ENCODE results near the gene LILRA1. TPM values are rescaled to one million over a fixed set of nuclear protein-coding genes. Genes with fewer than 3 reads are reported as not detected.
"Not testable (repeated sequence)": the region's sequence is repeated elsewhere in the genome, so short reads cannot be mapped to it uniquely, and the experiment has no call there.

LILRA1 gene
- total and polyA plus RNA-seq, 2 experiments from 2014 or later = not detected

DNA sequence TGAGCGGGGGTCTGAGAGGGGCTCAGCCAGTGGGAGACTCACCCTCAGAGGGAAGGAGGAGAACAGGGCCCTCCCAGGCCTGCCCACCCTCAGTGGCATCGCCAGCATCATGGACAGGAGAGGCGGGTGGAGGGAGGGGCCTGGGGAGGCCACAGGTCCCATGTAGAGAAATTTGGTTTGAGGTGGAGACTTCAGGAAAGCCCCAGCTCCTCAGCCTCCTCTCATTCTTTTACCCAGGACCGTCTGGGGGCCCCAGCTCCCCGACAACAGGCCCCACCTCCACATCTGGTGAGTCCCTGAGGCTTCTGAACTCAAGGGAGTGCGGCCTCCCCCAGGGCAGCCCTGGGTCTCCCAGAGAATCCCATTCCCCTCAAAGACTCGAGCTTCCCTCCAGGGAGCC is 40.0 kb downstream of the LILRA1 start:
- no peak overlapping the region for H3K27ac ChIP-seq
- DNase-seq = no peak
- no peaks in the 10 kb centered on the region for H3K9me2 ChIP-seq (ENCODE audit: insufficient read depth)
- H2AFZ ChIP-seq = no peak overlapping the region
- no peaks in the 10 kb centered on the region for H3K36me3 ChIP-seq (ENCODE audit: low read depth)
- H3K4me2 ChIP-seq (ENCODE audit: unreplicated experiment) = no peak overlapping the region
- no peaks in the 10 kb centered on the region for H3K79me2 ChIP-seq (ENCODE audit: insufficient read depth)
- in situ Hi-C loops (cut with MboI) = no loop called here
- H3K4me1 ChIP-seq (ENCODE audit: insufficient read depth) = no peaks in the 10 kb centered on the region
- no peaks in the 10 kb centered on the region for H4K20me1 ChIP-seq (ENCODE audit: insufficient read depth)
- no peaks in the 10 kb centered on the region for H3K27me3 ChIP-seq (replicated peaks; ENCODE audit: insufficient read depth)
- 19 to 29% methylated on average over 5 to 6 of the region's 7 CpGs for WGBS, 2 experiments (ENCODE audit: low coverage in 1 of 2, low lambda C conversion rate in 2 of 2, missing lambda C conversion rate in 2 of 2)
- no peaks in the 10 kb centered on the region for H3K9me3 ChIP-seq (ENCODE audit: low read depth)
- H3F3A ChIP-seq (ENCODE audit: insufficient read depth) = no peaks in the 10 kb centered on the region
- H3K4me3 ChIP-seq = no peak overlapping the region
- H3K9ac ChIP-seq = no peak overlapping the region
- TF ChIP-seq EZH2phosphoT487 (IDR thresholded peaks at IDR 0.05; ENCODE audit: insufficient read depth, low read depth) = no peak
- no peak for TF ChIP-seq EZH2 (IDR thresholded peaks at IDR 0.05; ENCODE audit: insufficient read depth, poor library complexity, severe bottlenecking)

DNA sequence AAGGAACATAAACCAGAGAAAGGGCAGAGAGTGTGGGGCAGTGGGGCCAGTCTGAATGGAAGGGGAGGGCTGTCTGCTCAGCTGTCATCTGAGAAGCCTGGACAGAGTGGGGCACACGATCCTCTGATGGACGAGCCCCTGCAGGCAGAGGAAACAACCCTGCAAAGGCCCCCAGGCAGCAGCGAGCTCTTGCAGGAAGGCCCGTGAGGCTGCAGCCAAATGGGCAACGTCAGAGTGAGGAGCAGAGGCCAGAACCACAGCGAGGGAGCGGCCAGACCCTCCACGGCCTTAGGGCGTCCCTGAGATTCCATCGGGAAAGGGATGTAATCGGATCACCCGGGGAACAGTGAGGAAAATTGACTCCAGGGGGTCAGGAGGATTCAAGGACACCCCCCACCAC is 42.6 kb downstream of the LILRA1 start:
- H4K20me1 ChIP-seq (ENCODE audit: insufficient read depth); H3K9me3 ChIP-seq (ENCODE audit: low read depth); H3K4me1 ChIP-seq (ENCODE audit: insufficient read depth); H3K27me3 ChIP-seq (replicated peaks; ENCODE audit: insufficient read depth); H3K36me3 ChIP-seq (ENCODE audit: low read depth); in situ Hi-C loops (cut with MboI); H2AFZ ChIP-seq; H3K79me2 ChIP-seq (ENCODE audit: insufficient read depth); H3K4me3 ChIP-seq; H3F3A ChIP-seq (ENCODE audit: insufficient read depth); H3K27ac ChIP-seq; DNase-seq; H3K9ac ChIP-seq; H3K4me2 ChIP-seq (ENCODE audit: unreplicated experiment); H3K9me2 ChIP-seq (ENCODE audit: insufficient read depth): not testable (repeated sequence)
- 1 to 4% methylated on average over 12 of the region's 12 CpGs for WGBS, 2 experiments (ENCODE audit: low coverage in 1 of 2, low lambda C conversion rate in 2 of 2, missing lambda C conversion rate in 2 of 2)

DNA sequence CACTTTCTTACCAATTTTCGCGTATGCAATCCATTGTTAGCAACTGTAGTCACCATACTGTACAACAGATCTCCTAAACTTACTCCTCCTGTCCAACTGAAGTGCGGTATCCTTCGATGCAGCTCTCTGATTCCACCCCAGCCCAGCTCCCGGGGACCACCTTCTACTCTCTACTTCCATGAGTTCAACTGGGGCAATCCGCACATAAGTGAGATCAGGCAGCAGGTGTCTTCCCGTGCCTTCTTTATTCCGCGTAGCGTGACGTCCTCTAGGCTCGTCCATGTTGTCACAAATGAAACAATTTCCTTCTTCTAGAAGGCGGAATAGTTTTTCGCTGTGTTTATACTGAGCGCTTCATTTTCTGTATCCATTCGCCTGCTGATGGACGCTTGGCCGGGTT is 45.3 kb downstream of the LILRA1 start:
- Histone ChIP-seq H3K4me2 (ENCODE audit: unreplicated experiment) (no peak overlapping the region), H3K36me3 (ENCODE audit: low read depth) (no peaks in the 10 kb centered on the region), H2AFZ (no peak overlapping the region), H3K9me2 (ENCODE audit: insufficient read depth) (no peaks in the 10 kb centered on the region), H3K9ac (no peak overlapping the region), H3K4me3 (no peak overlapping the region), H3K79me2 (ENCODE audit: insufficient read depth) (no peaks in the 10 kb centered on the region), H3K27me3 (replicated peaks; ENCODE audit: insufficient read depth) (no peaks in the 10 kb centered on the region), H4K20me1 (ENCODE audit: insufficient read depth) (no peaks in the 10 kb centered on the region), H3K27ac (no peak overlapping the region), H3F3A (ENCODE audit: insufficient read depth) (no peaks in the 10 kb centered on the region), H3K9me3 (ENCODE audit: low read depth) (no peaks in the 10 kb centered on the region), H3K4me1 (ENCODE audit: insufficient read depth) (no peaks in the 10 kb centered on the region)
- no peak for TF ChIP-seq EZH2 (IDR thresholded peaks at IDR 0.05; ENCODE audit: insufficient read depth, poor library complexity, severe bottlenecking)
- TF ChIP-seq EZH2phosphoT487 (IDR thresholded peaks at IDR 0.05; ENCODE audit: insufficient read depth, low read depth) = no peak
- no peak for DNase-seq
- in situ Hi-C loops (cut with MboI) = no loop called here
- 56 to 63% methylated on average over 18 of the region's 18 CpGs for WGBS, 2 experiments (ENCODE audit: low coverage in 1 of 2, low lambda C conversion rate in 2 of 2, missing lambda C conversion rate in 2 of 2)

GRCh38 chr19:54642953-54643352 is 49.5 kb downstream of the LILRA1 start:
- H3K27ac ChIP-seq; H3K36me3 ChIP-seq (ENCODE audit: low read depth); H3K9me3 ChIP-seq (ENCODE audit: low read depth); H4K20me1 ChIP-seq (ENCODE audit: insufficient read depth); H3K79me2 ChIP-seq (ENCODE audit: insufficient read depth); in situ Hi-C loops (cut with MboI); H3K9ac ChIP-seq; H3K27me3 ChIP-seq (replicated peaks; ENCODE audit: insufficient read depth); H2AFZ ChIP-seq; H3K4me1 ChIP-seq (ENCODE audit: insufficient read depth); H3K4me2 ChIP-seq (ENCODE audit: unreplicated experiment); H3K9me2 ChIP-seq (ENCODE audit: insufficient read depth); DNase-seq; H3K4me3 ChIP-seq; H3F3A ChIP-seq (ENCODE audit: insufficient read depth): not testable (repeated sequence)
- 14 to 22% methylated on average over 5 of the region's 5 CpGs for WGBS, 2 experiments (ENCODE audit: low coverage in 1 of 2, low lambda C conversion rate in 2 of 2, missing lambda C conversion rate in 2 of 2)

GRCh38 chr19:54643583-54643982 is 50.2 kb downstream of the LILRA1 start:
- DNase-seq; H3K79me2 ChIP-seq (ENCODE audit: insufficient read depth); H3K27ac ChIP-seq; H3K36me3 ChIP-seq (ENCODE audit: low read depth); H3K9me3 ChIP-seq (ENCODE audit: low read depth); H2AFZ ChIP-seq; H3K4me1 ChIP-seq (ENCODE audit: insufficient read depth); H3K9ac ChIP-seq; H3F3A ChIP-seq (ENCODE audit: insufficient read depth); H4K20me1 ChIP-seq (ENCODE audit: insufficient read depth); in situ Hi-C loops (cut with MboI); H3K9me2 ChIP-seq (ENCODE audit: insufficient read depth); H3K27me3 ChIP-seq (replicated peaks; ENCODE audit: insufficient read depth); H3K4me3 ChIP-seq; H3K4me2 ChIP-seq (ENCODE audit: unreplicated experiment): not testable (repeated sequence)
- WGBS, 2 experiments (ENCODE audit: low coverage in 1 of 2, low lambda C conversion rate in 2 of 2, missing lambda C conversion rate in 2 of 2) = 29 to 46% methylated on average over 6 of the region's 6 CpGs

Data from GM23248 (cell line).